Prostate gland (tissue), 2 donors: ENCODE results near the gene PTPN23. TPM values are rescaled to one million over a fixed set of nuclear protein-coding genes. Genes with fewer than 3 reads are reported as not detected.

Experiments used
- DNase-seq: peaks from one replicate; pipeline ENCODE4 v3.0.0-alpha.2; 2019; ENCODE audit warnings: low spot score
- H3K27ac ChIP-seq, 2 donors: fragments of 200-600 bp; sonication (generic); 2 replicates each; pipeline ENCODE4 v1.5.1; 2017 to 2019
- H3K27me3 ChIP-seq: fragments of 200-600 bp; sonication (generic); replicated peaks from 2 replicates; pipeline ENCODE4 v1.5.1; 2019; ENCODE audit not compliant: insufficient read depth
- H3K36me3 ChIP-seq, 2 donors: fragments of 200-600 bp; sonication (generic); 1 replicate in 1 of 2; 2 replicates in 1 of 2; pipeline versions ENCODE4 v1.5.1 to v1.8.1; 2017 to 2019
- H3K4me1 ChIP-seq: fragments of 200-600 bp; sonication (generic); replicated peaks from 2 replicates; pipeline ENCODE4 v1.5.1; 2019
- H3K4me3 ChIP-seq, 2 donors: fragments of 200-600 bp; sonication (generic); 2 replicates each; pipeline ENCODE4 v1.5.1; 2017 to 2019
- H3K9me3 ChIP-seq: fragments of 200-600 bp; sonication (generic); 2 replicates; pipeline ENCODE4 v1.5.1; 2017
- CTCF ChIP-seq, 4 experiments: fragments of 200-600 bp in 2 of 4; fragments of 450-650 bp in 2 of 4; sonication (generic) in 2 of 4; IDR thresholded peaks; 1 replicate in 3 of 4; 2 replicates in 1 of 4; pipeline ENCODE4 v1.5.1; 2016 to 2019; ENCODE audit warnings: antibody characterized with exemption in 4 of 4, mild to moderate bottlenecking in 2 of 4, moderate library complexity in 2 of 4
- POLR2A ChIP-seq: fragments of 450-650 bp; IDR thresholded peaks from one replicate; pipeline ENCODE4 v1.6.1; 2016; ENCODE audit warnings: antibody characterized with exemption, mild to moderate bottlenecking
- POLR2AphosphoS5 ChIP-seq: sonication (generic); formaldehyde crosslinking; IDR thresholded peaks from one replicate; pipeline ENCODE4 v1.6.1; 2017; ENCODE audit warnings: antibody characterized with exemption
- WGBS: methylation state at CpG from one replicate; pipeline ENCODE4 v1.1.5; 2018; 5-methylcytosine and 5-hydroxymethylcytosine counted together
- intact Hi-C: fragments of 100-400 bp; cut with DNase I; formaldehyde crosslinking; loops from one replicate; pipeline ENCODE4 v1.14.2; 2022
- total RNA-seq, 2 donors: library from RNA; depleted of rRNA; stranded (reverse); fragments of >200 nt; gene quantifications; one replicate each; pipeline ENCODE4 v1.1.0, GENCODE V29; 2016

The PTPN23 gene
- total RNA-seq, 2 donors from 2014 or later: 31.7 to 47.4 TPM

- H3K4me1 ChIP-seq: peaks cover 9% of the 10 kb centered on the region
- no peaks in the 10 kb centered on the region for H3K27me3 ChIP-seq
- H3K4me3 ChIP-seq: no peak overlapping the region
- H3K36me3 ChIP-seq: no peaks in the 10 kb centered on the region
- DNase-seq: no peak
- intact Hi-C loops: no loop called here
- no peak for TF ChIP-seq POLR2AphosphoS5
- no peak for TF ChIP-seq CTCF (IDR thresholded peaks at IDR 0.05)
- TF ChIP-seq POLR2A: no peak
- no peak overlapping the region for H3K27ac ChIP-seq
- 64% methylated on average over 7 of the region's 7 CpGs for WGBS
- no peaks in the 10 kb centered on the region for H3K9me3 ChIP-seq
Observed at GRCh38 chr3:47398228-47398627, 17.4 kb downstream of the PTPN23 start.

GRCh38 chr3:47399016-47399415, 18.2 kb downstream of the PTPN23 start:
- H3K4me1 ChIP-seq: peaks cover 9% of the 10 kb centered on the region
- WGBS: 77% methylated on average over 1 of the region's 1 CpG
- no peak for TF ChIP-seq POLR2AphosphoS5
- no peak for TF ChIP-seq POLR2A
- no peak for TF ChIP-seq CTCF (IDR thresholded peaks at IDR 0.05)
- H3K27me3 ChIP-seq: no peaks in the 10 kb centered on the region
- H3K9me3 ChIP-seq: no peaks in the 10 kb centered on the region
- no peak for DNase-seq
- no peak overlapping the region for H3K27ac ChIP-seq
- no peaks in the 10 kb centered on the region for H3K36me3 ChIP-seq
- intact Hi-C loops: no loop called here
- no peak overlapping the region for H3K4me3 ChIP-seq

GRCh38 chr3:47399531-47400270, 18.9 kb downstream of the PTPN23 start:
- intact Hi-C loops: no loop called here
- Histone ChIP-seq H3K9me3 (no peaks in the 10 kb centered on the region), H3K36me3 (no peaks in the 10 kb centered on the region), H3K27ac (no peak overlapping the region), H3K27me3 (no peaks in the 10 kb centered on the region), H3K4me1 (peaks cover 7% of the 10 kb centered on the region), H3K4me3 (no peak overlapping the region)
- WGBS: 90% methylated on average over 9 of the region's 9 CpGs
- TF ChIP-seq POLR2A (no peak), CTCF (IDR thresholded peaks at IDR 0.05) (no peak), POLR2AphosphoS5 (no peak)
- DNase-seq: no peak

- Histone ChIP-seq H3K27me3 (no peaks in the 10 kb centered on the region), H3K9me3 (no peaks in the 10 kb centered on the region), H3K27ac (peak overlapping the region; percentile 30 to 64), H3K4me3 (no peak overlapping the region), H3K4me1 (peaks cover 13% of the 10 kb centered on the region), H3K36me3 (peaks cover 3 to 12% of the 10 kb centered on the region in 2 donors)
- WGBS: 72% methylated on average over 13 of the region's 13 CpGs
- no peak for DNase-seq
- TF ChIP-seq POLR2AphosphoS5: no peak
- no peak for TF ChIP-seq POLR2A
- no peak for TF ChIP-seq CTCF (IDR thresholded peaks at IDR 0.05)
- intact Hi-C loops: no loop called here
Observed at GRCh38 chr3:47404431-47404876, 23.6 kb downstream of the PTPN23 start.
